Mucosa of gallbladder (tissue), 1 donor: Measurements from ENCODE around the gene SERPINB2. TPM values are rescaled to one million over a fixed set of nuclear protein-coding genes. Genes with fewer than 3 reads are reported as not detected.
"Not testable (repeated sequence)": the region's sequence is repeated elsewhere in the genome, so short reads cannot be mapped to it uniquely, and the experiment has no call there.

Source experiments
- DNase-seq: peaks from one replicate; pipeline ENCODE4 v3.0.0-alpha.2; 2020; ENCODE audit warnings: low spot score
- total RNA-seq: library from RNA; stranded (reverse); gene quantifications from one replicate; pipeline ENCODE4 v1.2.1, GENCODE V29; 2021
- donor health status: DM: no; HTN: no; CAD: no.

SERPINB2 gene
- total RNA-seq, 1 donor from 2014 or later: not detected

DNA sequence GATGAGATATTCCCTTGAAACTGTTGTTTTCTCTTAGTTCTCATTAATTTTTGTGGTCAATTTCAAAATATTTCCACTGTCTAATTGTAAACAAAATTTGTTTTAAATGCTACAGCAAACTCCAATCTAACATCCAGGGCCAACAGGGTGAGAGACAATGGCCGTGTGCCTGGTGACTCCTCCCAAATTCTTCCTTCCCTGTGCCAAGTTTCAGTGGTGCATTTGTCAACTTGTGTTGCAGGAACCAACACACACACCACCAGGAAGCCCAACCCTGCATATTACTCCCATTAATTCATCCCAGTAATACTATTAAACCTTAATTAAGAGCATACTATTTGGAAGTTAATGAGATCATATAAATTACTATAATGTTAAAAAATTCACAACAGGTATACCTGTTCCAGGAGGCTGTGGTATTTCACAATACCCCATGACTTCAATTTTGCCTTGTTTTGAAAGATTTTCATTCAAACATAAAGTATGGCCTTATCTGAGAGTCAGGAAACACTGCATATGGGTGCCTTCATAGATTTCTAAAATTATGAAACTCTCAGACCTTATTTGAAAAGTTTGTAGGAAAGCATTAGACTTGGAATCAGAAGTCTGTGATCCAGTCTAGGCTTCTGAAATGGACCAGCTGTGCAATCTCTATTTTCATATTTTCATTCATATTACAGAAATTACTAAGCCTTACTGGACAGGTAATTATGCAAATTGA, 1.1 kb downstream of the SERPINB2 start:
- no peak for DNase-seq

GRCh38 chr18:63889626-63890025, 2.1 kb downstream of the SERPINB2 start:
- DNase-seq: no peak

- DNase-seq: no peak
These were observed 2.9 kb downstream of the SERPINB2 start for GRCh38 chr18:63890237-63890949.

GRCh38 chr18:63890950-63891304, 3.4 kb downstream of the SERPINB2 start:
- DNase-seq: no peak

- no peak for DNase-seq
These were observed 5.1 kb downstream of the SERPINB2 start for GRCh38 chr18:63892566-63892965.

DNA sequence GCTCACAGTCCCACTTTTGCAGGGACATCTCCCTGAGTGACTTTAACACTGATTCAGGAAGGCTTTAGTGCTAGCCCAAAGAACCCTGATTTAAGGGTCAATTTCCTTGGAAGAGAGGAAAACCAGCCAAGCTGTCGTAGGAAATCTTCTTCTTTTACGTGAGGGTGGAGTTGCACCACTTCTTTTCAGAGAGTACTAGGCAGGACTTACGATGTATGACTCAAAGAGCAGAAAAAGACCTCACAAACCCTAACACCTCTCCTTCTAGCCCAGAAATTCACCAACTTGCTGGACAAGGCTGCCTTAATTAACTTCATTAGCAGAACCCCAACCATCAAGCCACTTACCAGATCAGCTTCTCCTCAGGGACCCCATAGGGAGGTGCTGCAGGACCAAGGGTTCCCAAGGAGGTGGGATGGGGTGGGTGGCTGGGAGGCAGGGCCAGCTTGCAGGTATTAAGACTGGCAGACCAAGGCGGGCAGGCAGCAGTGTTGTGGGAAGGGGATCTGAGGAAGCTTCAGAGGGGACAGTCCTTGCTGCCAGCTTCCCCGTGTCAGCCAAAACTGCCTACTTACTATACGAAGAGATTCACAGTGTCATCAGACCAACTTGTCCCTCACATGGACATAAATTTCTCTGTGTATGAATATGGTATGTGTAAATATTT, 6.7 kb downstream of the SERPINB2 start:
- DNase-seq: no peak

DNA sequence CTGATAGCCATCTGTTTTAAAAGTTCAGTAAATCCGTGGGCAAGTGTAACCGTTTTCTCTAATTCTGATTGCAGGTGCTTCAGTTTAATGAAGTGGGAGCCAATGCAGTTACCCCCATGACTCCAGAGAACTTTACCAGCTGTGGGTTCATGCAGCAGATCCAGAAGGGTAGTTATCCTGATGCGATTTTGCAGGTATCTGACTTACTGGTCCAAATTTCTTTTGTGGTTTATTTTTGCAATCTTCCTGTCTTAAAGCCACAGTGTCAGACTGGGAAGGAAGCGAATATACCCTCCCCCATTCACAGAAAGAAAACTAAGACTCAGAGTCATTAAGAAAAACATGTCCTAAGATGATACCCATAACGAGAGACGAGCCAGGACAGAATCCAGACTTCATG, 7.7 kb downstream of the SERPINB2 start:
- no peak for DNase-seq

GRCh38 chr18:63897072-63897471, 9.6 kb downstream of the SERPINB2 start:
- DNase-seq: no peak

GRCh38 chr18:63899206-63899605, 11.7 kb downstream of the SERPINB2 start:
- DNase-seq: no peak

- no peak for DNase-seq
These were observed 16.5 kb downstream of the SERPINB2 start for GRCh38 chr18:63903851-63904570.

DNA sequence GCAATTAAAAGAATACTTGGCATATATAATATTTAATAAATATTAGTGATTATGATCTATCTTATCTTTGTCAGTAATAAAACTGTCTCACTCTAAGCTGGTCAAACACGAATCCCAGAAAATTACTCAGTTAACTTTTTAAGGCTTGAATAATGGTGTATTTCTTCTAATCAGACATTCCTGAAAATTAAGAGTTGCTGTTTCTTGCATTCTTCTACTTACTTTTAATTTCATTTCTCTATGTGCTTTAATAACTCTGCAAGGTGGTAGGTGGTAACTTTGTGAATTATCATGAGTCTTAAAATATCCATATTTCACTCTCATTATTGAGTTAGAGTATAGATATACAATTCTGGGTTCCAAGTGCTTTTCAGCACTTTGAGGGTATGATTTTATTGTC, 17.2 kb downstream of the SERPINB2 start:
- no peak for DNase-seq

DNA sequence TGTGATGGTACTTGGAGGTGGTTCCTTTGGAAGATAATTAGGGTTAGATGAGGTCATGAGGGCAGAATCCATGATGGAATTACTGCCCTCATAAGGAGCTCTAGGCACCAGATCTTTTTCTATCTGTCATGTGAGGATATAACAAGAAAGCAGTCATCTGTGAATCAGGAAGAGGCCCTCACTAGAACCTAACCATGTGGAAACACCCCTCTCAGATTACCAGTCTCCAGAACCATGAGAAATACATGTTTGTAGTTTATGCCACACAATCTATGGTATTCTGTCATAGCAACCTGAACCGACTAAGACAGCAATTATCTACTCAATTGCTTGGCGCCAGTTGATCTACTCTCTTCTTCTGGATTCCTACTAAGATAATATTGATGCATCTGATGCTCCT, 17.9 kb downstream of the SERPINB2 start:
- DNase-seq: no peak

GRCh38 chr18:63906056-63906455, 18.6 kb downstream of the SERPINB2 start:
- DNase-seq: no peak

GRCh38 chr18:63907664-63908063, 20.2 kb downstream of the SERPINB2 start, which contains the start of gene SERPINB10:
SERPINB10 (plus strand) TSS chr18:63907958; CDS start chr18:63915511, 7,553 bp downstream.
- no peak for DNase-seq

DNA sequence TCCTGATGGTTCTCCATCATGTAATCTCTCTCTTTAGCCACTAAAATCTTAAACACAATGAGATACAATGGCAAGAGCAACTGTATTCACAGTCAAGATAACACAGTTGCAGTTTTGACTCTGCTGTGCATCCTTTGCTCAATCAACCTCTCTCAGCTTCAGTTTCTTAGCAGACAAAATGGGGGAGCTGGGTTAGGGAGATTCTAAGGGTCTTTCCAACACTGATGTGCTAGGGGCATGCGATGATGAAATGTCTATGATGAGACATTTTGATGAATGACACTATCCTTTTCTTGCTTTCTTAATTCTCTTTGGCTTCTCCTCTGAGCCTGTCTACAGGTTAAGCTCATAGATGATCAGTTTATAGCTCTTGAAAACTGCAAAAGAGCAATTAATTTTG, 21.4 kb downstream of the SERPINB2 start:
- no peak for DNase-seq

DNA sequence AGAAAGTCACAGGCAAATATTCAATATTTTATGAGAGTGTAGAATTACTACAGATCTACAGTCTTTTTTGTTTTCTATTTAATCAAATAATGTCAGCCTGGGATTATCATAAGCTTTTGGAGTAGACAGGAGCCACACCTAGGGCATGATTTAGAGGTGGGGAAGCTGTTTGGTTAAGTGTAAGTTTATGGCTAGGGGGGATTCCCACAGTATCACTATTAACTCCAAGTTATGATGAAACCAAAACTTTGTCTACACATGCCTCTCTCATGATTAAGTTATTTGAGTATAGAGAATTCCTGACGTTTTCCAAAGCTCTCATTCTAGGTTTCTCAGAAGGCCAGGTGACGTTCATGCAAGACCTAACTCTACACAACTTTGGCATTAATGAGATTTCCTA, 22.4 kb downstream of the SERPINB2 start:
- no peak for DNase-seq

DNA sequence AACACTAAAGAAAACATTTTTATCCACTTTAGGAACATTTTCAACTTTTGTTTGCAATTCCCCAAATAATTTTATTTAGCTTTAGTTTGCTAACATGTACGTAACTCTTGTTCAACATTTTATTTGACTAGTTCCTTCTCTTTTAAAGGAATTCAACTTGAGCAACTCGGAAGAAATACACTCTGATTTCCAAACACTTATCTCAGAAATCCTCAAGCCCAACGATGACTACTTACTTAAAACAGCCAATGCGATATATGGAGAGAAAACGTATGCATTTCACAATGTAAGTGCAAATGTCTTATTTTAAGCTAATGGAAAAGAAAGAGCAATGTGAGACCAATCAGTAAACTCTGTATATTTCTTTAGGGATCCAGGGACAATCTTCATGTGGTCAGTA, 30.3 kb downstream of the SERPINB2 start:
- no peak for DNase-seq

- no peak for DNase-seq
These were observed 34.5 kb downstream of the SERPINB2 start for GRCh38 chr18:63922049-63922448.

DNA sequence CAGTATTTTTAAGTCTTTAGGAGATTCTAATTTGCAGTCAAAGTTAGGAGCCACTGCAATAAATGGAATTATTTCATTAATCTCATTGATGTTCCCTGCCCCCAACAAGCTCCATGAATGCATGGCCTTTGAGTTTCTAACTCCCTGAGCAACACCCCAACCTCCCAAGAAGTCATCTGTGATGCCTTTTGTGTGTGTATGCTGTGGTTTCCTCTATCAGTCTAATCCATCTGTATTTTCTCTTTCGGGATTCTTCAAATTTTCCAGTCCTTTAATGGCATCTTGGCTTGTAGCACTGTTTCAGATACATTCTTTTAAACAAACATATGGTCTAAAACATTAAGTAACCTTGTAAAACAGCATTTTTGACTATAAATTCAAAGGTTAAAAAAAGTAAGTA, 37.0 kb downstream of the SERPINB2 start:
- no peak for DNase-seq

DNA sequence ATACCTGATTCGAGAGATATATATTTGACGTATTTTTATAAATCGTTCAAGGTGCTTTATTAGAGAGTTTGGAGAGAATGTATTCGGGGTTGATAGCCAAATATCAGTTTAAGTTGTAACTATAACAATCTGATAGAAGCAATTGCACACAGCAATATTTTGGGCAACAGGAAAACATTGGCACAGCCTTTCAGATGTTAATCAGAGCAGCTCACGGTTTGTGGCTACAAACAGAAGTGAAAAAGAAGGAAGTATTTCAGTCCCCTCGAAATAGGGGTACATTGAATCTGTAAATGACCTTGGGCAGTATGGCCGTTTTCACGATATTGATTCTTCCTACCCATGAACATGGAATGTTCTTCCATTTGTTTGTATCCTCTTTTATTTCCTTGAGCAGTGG, 40.8 kb downstream of the SERPINB2 start:
- DNase-seq: no peak

- DNase-seq: not testable (repeated sequence)
These were observed 41.9 kb downstream of the SERPINB2 start for GRCh38 chr18:63929369-63929768.

GRCh38 chr18:63930773-63931354, 43.4 kb downstream of the SERPINB2 start:
- no peak for DNase-seq
